K562 (cell line): ENCODE data around the gene NYAP2. TPM values are rescaled to one million over a fixed set of nuclear protein-coding genes. Genes with fewer than 3 reads are reported as not detected.
A peak's percentile ranks its signal among the peaks of the same experiment; 100 is the strongest.

Source experiments
- ATAC-seq: fragments of 200-7000 bp; cut with Tn5 transposase; 3 replicates; pipeline ENCODE4 v1.9.1; 2020; ENCODE audit warnings: moderate library complexity
- BruUV-seq: library from RNA; stranded (reverse); fragments of 400-500 nt; replicated peaks from 2 replicates; lab custom pipeline; 2021; lab: Mats Ljungman, UMichigan
- CTCF ChIA-PET: fragments of 300-600 bp; formaldehyde crosslinking; extraction: SDS; loops from one replicate; lab custom pipeline; 2021; ENCODE audit warnings: low intra/inter-chr PET ratio; lab: Yijun Ruan, JAX
- POLR2A ChIA-PET: fragments of 300-600, 350-650 bp; sonication (Branson Sonifier 250); formaldehyde crosslinking; extraction: SDS; loops from one replicate; lab custom pipeline; 2021; ENCODE audit warnings: antibody characterized with exemption, inconsistent platforms; lab: Yijun Ruan, JAX
- DNase-seq, 4 experiments: peaks; one replicate each; pipeline versions ENCODE4 v3.0.0 to v3.0.0-alpha.2; 2011 to 2018; ENCODE audit warnings: low spot score in 3 of 4, mixed read lengths in 3 of 4; ENCODE audit errors: extremely low read depth in 1 of 4
- FAIRE-seq: peaks from 2 replicates; lab custom pipeline; 2011; peaks lifted over from hg19 to GRCh38; lab: Jason Lieb, UNC
- H2AFZ ChIP-seq: 2 replicates; pipeline ENCODE4 v1.6.0; 2011; ENCODE audit warnings: low read depth, low read length, control low read depth, inconsistent platforms
- H3K27ac ChIP-seq: fragments of 200-600 bp; 3 replicates; pipeline ENCODE4 v1.8.0; 2011; ENCODE audit warnings: low read depth, mild to moderate bottlenecking, control low read depth, inconsistent platforms, low read length, moderate library complexity, mixed read lengths; ENCODE audit errors: extremely low read depth
- H3K27me3 ChIP-seq, 2 experiments: fragments of 300-600 bp in 1 of 2; 2 replicates in 1 of 2; 3 replicates in 1 of 2; pipeline versions ENCODE4 v1.6.0 to v1.8.0; 2011; ENCODE audit warnings: inconsistent platforms in 2 of 2, low read length in 2 of 2, mild to moderate bottlenecking in 1 of 2, mixed read lengths in 1 of 2, moderate library complexity in 1 of 2; ENCODE audit not compliant: control insufficient read depth in 2 of 2, insufficient read depth in 2 of 2
- H3K36me3 ChIP-seq: fragments of 300-600 bp; 3 replicates; pipeline ENCODE4 v1.8.0; 2011; ENCODE audit warnings: mild to moderate bottlenecking, low read length, inconsistent platforms; ENCODE audit not compliant: control insufficient read depth, insufficient read depth
- H3K4me1 ChIP-seq, 2 experiments: fragments of 200-600 bp in 1 of 2; replicated peaks in 1 of 2; 2 replicates in 1 of 2; 3 replicates in 1 of 2; pipeline versions ENCODE4 v1.5.1 to v1.8.0; 2011; ENCODE audit warnings: inconsistent platforms in 2 of 2, low read length in 2 of 2, mild to moderate bottlenecking in 1 of 2, mixed read lengths in 1 of 2, moderate library complexity in 1 of 2; ENCODE audit not compliant: control insufficient read depth in 2 of 2, insufficient read depth in 2 of 2
- H3K4me2 ChIP-seq: 2 replicates; pipeline ENCODE4 v1.6.1; 2011; ENCODE audit warnings: low read length, control low read depth, inconsistent platforms, mixed read lengths; ENCODE audit not compliant: insufficient read depth
- H3K4me3 ChIP-seq: fragments of 200-600 bp; sonication (generic), shearing (Covaris generic); 2 replicates; pipeline ENCODE4 v1.5.1; 2016; ENCODE audit warnings: control low read depth, inconsistent platforms
- H3K79me2 ChIP-seq: fragments of 200-600 bp; 3 replicates; pipeline ENCODE4 v1.8.0; 2011; ENCODE audit warnings: low read length, inconsistent platforms; ENCODE audit not compliant: control insufficient read depth, insufficient read depth
- H3K9ac ChIP-seq, 2 experiments: 2 replicates each; pipeline versions ENCODE4 v1.6.0 to v1.6.1; 2011; ENCODE audit warnings: low read depth in 2 of 2, low read length in 2 of 2, control low read depth in 1 of 2, inconsistent platforms in 1 of 2, mild to moderate bottlenecking in 1 of 2, mixed read lengths in 1 of 2; ENCODE audit not compliant: insufficient read depth in 1 of 2
- H3K9me1 ChIP-seq: one replicate; pipeline ENCODE4 v1.6.0; 2011; ENCODE audit warnings: inconsistent platforms, mild to moderate bottlenecking, low read length, moderate library complexity; ENCODE audit not compliant: control insufficient read depth, insufficient read depth
- H3K9me3 ChIP-seq: replicated peaks from 2 replicates; pipeline ENCODE4 v1.5.1; 2011; ENCODE audit warnings: low read depth, low read length, inconsistent platforms; ENCODE audit not compliant: control insufficient read depth, insufficient read depth
- H4K20me1 ChIP-seq: replicated peaks from 2 replicates; pipeline ENCODE4 v1.6.1; 2011; ENCODE audit warnings: low read length, inconsistent platforms, mixed read lengths; ENCODE audit not compliant: control insufficient read depth, insufficient read depth
- HCFC1 ChIP-seq: IDR thresholded peaks from 2 replicates; pipeline ENCODE4 v1.6.1; 2012; ENCODE audit warnings: low read depth, low read length, improper control_type of control experiment
- RAD21 ChIP-seq, 2 experiments: fragments of 250-450 bp in 1 of 2; fragments of 450-650 bp in 1 of 2; sonication (Bioruptor Pico) in 1 of 2; formaldehyde crosslinking in 1 of 2; IDR thresholded peaks in 1 of 2; conservative IDR thresholded peaks in 1 of 2; 2 replicates each; pipeline versions ENCODE4 v1.4.0 to v1.8.0; 2020 to 2022; ENCODE audit warnings: mild to moderate bottlenecking in 2 of 2, moderate library complexity in 1 of 2
- RFX1 ChIP-seq: fragments of 450-650 bp; IDR thresholded peaks from 2 replicates; pipeline ENCODE4 v1.6.1; 2016; ENCODE audit warnings: mild to moderate bottlenecking, moderate library complexity
- SFPQ ChIP-seq: fragments of 200-400 bp; formaldehyde crosslinking; IDR thresholded peaks from 2 replicates; pipeline ENCODE4 v1.6.1; 2017; ENCODE audit warnings: mild to moderate bottlenecking, low read depth, low read length, moderate library complexity
- SMAD2 ChIP-seq: fragments of 150-350 bp; IDR thresholded peaks from 2 replicates; pipeline ENCODE4 v1.6.1; 2014; ENCODE audit warnings: low read depth, mild to moderate bottlenecking, low read length
- SMC3 ChIP-seq: conservative IDR thresholded peaks from 2 replicates; pipeline ENCODE4 v1.6.1; 2011; ENCODE audit warnings: low read depth, low read length, improper control_type of control experiment; ENCODE audit not compliant: insufficient read depth
- WGBS: fragments of 100-300 bp; shearing (Covaris generic); methylation state at CpG from one replicate; pipeline ENCODE4 v1.1.6; 2016; ENCODE audit warnings: low coverage, mixed read lengths; ENCODE audit not compliant: insufficient coverage; ENCODE audit errors: missing lambda C conversion rate; 5-methylcytosine and 5-hydroxymethylcytosine counted together
- in situ Hi-C: fragments of 300-500 bp; cut with MboI; formaldehyde crosslinking; loops from 4 replicates; pipeline ENCODE4 v1.15.0; 2018; ENCODE audit warnings: inconsistent platforms, mixed read lengths
- intact Hi-C: fragments of 100-400 bp; cut with micrococcal nuclease; formaldehyde crosslinking; loops from 2 replicates; pipeline ENCODE4 v1.14.2; 2022
- polyA plus RNA-seq, 8 experiments: library from polyadenylated mRNA; depleted of rRNA in 4 of 8; stranded (reverse) in 5 of 8; unstranded in 3 of 8; fragments of >200 nt; fragmentation: Nextera tagmentation in 2 of 8; fragmentation: Illumina TruSeq in 1 of 8; extraction: Ambion mirVana in 2 of 8; extraction: Trizol in 1 of 8; gene quantifications; 2 replicates each; pipeline versions ENCODE4 v1.2.1 to v1.2.3, GENCODE V29; 2011 to 2014; ENCODE audit warnings: inconsistent platforms in 1 of 8, missing spikeins in 1 of 8
- total RNA-seq, 7 experiments: library from RNA; depleted of rRNA in 6 of 7; stranded (reverse); fragments of >200 nt in 6 of 7; fragmentation: Illumina TruSeq in 2 of 7; extraction: Trizol in 2 of 7; gene quantifications; 2 replicates each; pipeline versions ENCODE4 v1.2.1 to v1.2.3, GENCODE V29; 2011 to 2021; ENCODE audit warnings: low replicate concordance in 1 of 7

Gene NYAP2
- total and polyA plus RNA-seq, 9 of the 15 experiments (the other 6 are each of a cell fraction or from before 2014, with no cell fraction given): 0.03 to 0.04 (median 0.04) TPM; not detected in 3

GRCh38 chr2:225494100-225494459 is 94.6 kb downstream of the NYAP2 start:
- Histone ChIP-seq H3K4me1 (no peaks in the 10 kb centered on the region; a peak in 1 of 5 replicates), H3K9me1 (no peaks in the 10 kb centered on the region), H3K9ac (no peak overlapping the region), H3K9me3 (no peaks in the 10 kb centered on the region), H4K20me1 (no peaks in the 10 kb centered on the region), H3K79me2 (no peaks in the 10 kb centered on the region), H3K36me3 (no peaks in the 10 kb centered on the region), H3K4me2 (no peak overlapping the region), H2AFZ (no peak overlapping the region), H3K4me3 (no peak overlapping the region), H3K27ac (no peak overlapping the region), H3K27me3 (no peaks in the 10 kb centered on the region)
- intact Hi-C loops: no loop called here
- FAIRE-seq (no peak), DNase-seq (no peak), ATAC-seq (no peak)
- ChIA-PET POLR2A (interaction anchor here (0.6 kb wide), 1 partner anchor 182 kb away, joined by 3 read pairs; no protein-coding TSS in a partner anchor), CTCF (no interaction called here)
- in situ Hi-C loops: no loop called here
- no peak for TF ChIP-seq HCFC1
- no peak for TF ChIP-seq SMC3
- TF ChIP-seq SMAD2: no peak
- no TSS peak for BruUV-seq

GRCh38 chr2:225495706-225496105 is 96.2 kb downstream of the NYAP2 start:
- Histone ChIP-seq H3K79me2 (no peaks in the 10 kb centered on the region), H3K27ac (no peak overlapping the region), H4K20me1 (no peaks in the 10 kb centered on the region), H3K27me3 (no peaks in the 10 kb centered on the region), H3K9me3 (no peaks in the 10 kb centered on the region), H3K4me2 (no peak overlapping the region), H3K9ac (no peak overlapping the region), H3K9me1 (no peaks in the 10 kb centered on the region), H2AFZ (no peak overlapping the region), H3K4me3 (no peak overlapping the region), H3K4me1 (no peaks in the 10 kb centered on the region; a peak in 1 of 5 replicates), H3K36me3 (no peaks in the 10 kb centered on the region)
- WGBS: 12% methylated on average over 4 of the region's 4 CpGs
- in situ Hi-C loops (no loop called here), intact Hi-C loops (no loop called here)
- FAIRE-seq (no peak), ATAC-seq (no peak), DNase-seq (no peak)
- ChIA-PET CTCF (no interaction called here), POLR2A (no interaction called here)
- BruUV-seq: no TSS peak
- TF ChIP-seq SFPQ (no peak), RAD21 (CRISPR knock-in tag; conservative IDR thresholded peaks at IDR 0.05 in 1 of 2, IDR thresholded peaks at IDR 0.05 in 1 of 2) (peak in 1 of 2 experiments; percentile 34; a peak in 1 of 4 replicates), RFX1 (no peak)
